Skeletal muscle tissue (tissue), 4 donors: ENCODE measurements around the gene PM20D1. TPM values are rescaled to one million over a fixed set of nuclear protein-coding genes. Genes with fewer than 3 reads are reported as not detected.

Experiments
- H3K27ac ChIP-seq: one replicate; pipeline ENCODE4 v1.7.0; 2013; ENCODE audit warnings: mild to moderate bottlenecking, low read depth, low read length, inconsistent platforms
- H3K27me3 ChIP-seq, 3 donors: one replicate each; pipeline ENCODE4 v1.7.0; 2013; ENCODE audit warnings: low read length in 3 of 3; ENCODE audit not compliant: control insufficient read depth in 3 of 3, insufficient read depth in 3 of 3
- H3K36me3 ChIP-seq, 3 donors: one replicate each; pipeline ENCODE4 v1.7.0; 2013; ENCODE audit warnings: low read length in 3 of 3; ENCODE audit not compliant: control insufficient read depth in 3 of 3, insufficient read depth in 3 of 3
- H3K4me1 ChIP-seq, 3 donors: one replicate each; pipeline ENCODE4 v1.7.0; 2013; ENCODE audit warnings: low read length in 3 of 3, mild to moderate bottlenecking in 3 of 3; ENCODE audit not compliant: control insufficient read depth in 3 of 3, insufficient read depth in 3 of 3
- H3K4me3 ChIP-seq, 3 donors: one replicate each; pipeline ENCODE4 v1.7.0; 2013; ENCODE audit warnings: low read length in 3 of 3
- H3K9ac ChIP-seq, 3 donors: one replicate each; pipeline ENCODE4 v1.7.0; 2013; ENCODE audit warnings: low read length in 3 of 3, mild to moderate bottlenecking in 3 of 3, moderate library complexity in 2 of 3, low read depth in 1 of 3
- H3K9me3 ChIP-seq, 3 donors: one replicate each; pipeline ENCODE4 v1.7.0; 2013; ENCODE audit warnings: low read length in 3 of 3; ENCODE audit not compliant: control insufficient read depth in 3 of 3
- total RNA-seq: library from RNA; depleted of rRNA; stranded (reverse); fragments of >200 nt; gene quantifications from one replicate; pipeline ENCODE4 v1.2.3, GENCODE V29; 2014
- donor health status: Osteomylitis.

Gene PM20D1
- total RNA-seq, 1 donor from 2014 or later = not detected

DNA sequence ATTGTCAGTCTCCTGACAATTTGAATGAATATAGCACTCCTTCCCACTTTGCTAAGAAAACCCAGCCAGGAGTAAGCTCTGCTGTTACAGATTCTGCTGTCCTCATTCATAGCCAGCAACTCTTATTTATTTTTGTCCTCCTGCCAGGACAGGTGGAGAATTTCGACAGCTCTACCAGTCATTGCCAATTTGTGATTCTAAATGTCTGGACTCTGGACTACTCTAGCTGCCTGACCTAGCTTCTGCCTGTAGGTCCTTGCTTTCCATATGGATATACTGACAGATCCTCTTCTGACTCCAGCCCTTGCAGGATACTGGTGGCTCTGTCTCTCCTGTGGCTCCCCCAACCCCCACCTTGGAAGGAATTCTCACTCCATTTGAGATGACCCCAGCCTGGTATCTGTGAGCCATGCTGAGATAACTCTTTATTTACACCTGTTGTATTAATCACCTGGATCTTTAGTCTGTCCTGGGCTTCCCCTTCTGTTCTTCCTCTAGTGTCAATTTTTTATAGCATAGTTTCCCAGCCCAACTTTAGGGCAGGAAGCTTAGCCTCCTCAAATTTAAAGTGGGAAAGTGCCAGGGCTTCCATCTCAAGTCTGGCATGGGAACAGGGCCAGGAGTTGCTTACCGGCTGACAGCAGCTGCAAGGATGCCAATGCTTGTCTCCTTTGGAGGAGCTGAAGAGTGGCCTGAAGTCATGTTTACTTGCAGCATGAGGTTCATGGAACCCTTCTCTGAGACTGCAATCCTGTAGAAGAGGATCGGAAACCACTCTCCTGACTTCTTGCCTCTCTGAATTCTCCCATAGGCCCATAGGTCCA lies 6.7 kb downstream of the PM20D1 start:
- no peak overlapping the region for H3K4me3 ChIP-seq
- no peak overlapping the region for H3K9ac ChIP-seq
- H3K36me3 ChIP-seq = peaks cover 0 to 4% (median 0%) of the 10 kb centered on the region in 3 donors
- H3K27ac ChIP-seq = no peak overlapping the region
- no peaks in the 10 kb centered on the region for H3K27me3 ChIP-seq
- peaks cover 17 to 24% (median 18%) of the 10 kb centered on the region in 3 donors for H3K4me1 ChIP-seq
- no peaks in the 10 kb centered on the region for H3K9me3 ChIP-seq

DNA sequence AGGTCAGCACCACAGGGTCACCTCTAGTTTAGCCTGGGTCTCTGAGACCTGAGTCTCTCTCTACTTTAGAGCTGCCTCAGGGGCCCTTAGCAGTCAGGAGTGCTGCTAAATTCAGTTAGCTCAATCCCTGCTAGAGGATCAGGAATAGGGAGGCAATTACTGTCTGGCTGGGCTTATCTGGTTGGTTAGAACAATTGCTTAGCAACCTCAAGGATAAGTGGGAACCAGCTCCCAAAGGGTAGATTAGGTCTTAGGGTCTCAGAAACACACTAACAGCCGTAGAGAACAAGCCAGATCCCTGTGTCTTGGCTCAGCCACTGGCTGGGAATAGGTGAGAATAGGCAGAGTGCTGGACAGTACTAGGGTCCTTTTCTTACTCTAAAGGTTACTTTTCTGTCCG lies 7.7 kb downstream of the PM20D1 start:
- Histone ChIP-seq H3K4me3 (no peak overlapping the region), H3K36me3 (peaks cover 0 to 4% (median 0%) of the 10 kb centered on the region in 3 donors), H3K9ac (no peak overlapping the region), H3K9me3 (no peaks in the 10 kb centered on the region), H3K27ac (no peak overlapping the region), H3K27me3 (no peaks in the 10 kb centered on the region), H3K4me1 (peaks cover 17 to 24% (median 18%) of the 10 kb centered on the region in 3 donors)

DNA sequence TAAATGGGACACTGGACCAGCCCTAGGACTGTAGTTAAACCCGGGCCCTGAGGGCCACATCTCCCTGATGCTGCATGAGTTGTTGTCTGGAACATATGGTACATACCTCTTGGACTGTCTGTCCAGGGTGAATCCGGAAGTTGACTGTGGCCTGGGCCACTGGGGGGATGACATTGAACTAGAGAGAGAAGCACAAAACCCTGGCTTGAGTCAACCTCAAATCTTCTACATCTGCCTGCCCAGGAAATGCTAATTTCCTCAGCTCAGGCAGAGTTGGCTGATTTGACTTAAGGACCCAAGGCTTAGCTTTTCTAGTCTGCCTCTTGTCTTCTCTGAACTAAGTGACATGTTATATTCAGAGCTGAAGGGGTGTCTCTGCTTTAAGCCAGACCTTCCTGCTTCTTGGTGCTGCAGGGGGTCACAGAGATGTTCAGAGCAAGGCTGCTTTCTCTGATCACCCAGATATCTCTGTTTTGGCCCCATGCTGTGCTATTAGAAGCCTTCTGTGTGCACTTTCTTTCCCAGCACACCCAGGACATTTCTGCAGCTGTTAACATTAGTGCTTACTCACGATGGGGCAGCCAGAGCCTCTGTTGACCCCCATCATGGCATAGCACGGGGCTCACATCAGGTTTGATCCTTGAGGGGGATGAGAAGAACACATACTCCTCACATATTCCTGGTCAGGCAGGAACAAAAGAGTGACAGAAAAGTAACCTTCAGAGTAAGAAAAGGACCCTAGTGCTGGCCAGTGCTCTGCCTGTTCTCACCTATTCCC lies 9.6 kb downstream of the PM20D1 start:
- Histone ChIP-seq H3K4me1 (peaks cover 17 to 24% (median 18%) of the 10 kb centered on the region in 3 donors), H3K27me3 (no peaks in the 10 kb centered on the region), H3K4me3 (no peak overlapping the region), H3K9me3 (no peaks in the 10 kb centered on the region), H3K36me3 (peaks cover 0 to 8% (median 0%) of the 10 kb centered on the region in 3 donors), H3K27ac (no peak overlapping the region), H3K9ac (no peak overlapping the region)

DNA sequence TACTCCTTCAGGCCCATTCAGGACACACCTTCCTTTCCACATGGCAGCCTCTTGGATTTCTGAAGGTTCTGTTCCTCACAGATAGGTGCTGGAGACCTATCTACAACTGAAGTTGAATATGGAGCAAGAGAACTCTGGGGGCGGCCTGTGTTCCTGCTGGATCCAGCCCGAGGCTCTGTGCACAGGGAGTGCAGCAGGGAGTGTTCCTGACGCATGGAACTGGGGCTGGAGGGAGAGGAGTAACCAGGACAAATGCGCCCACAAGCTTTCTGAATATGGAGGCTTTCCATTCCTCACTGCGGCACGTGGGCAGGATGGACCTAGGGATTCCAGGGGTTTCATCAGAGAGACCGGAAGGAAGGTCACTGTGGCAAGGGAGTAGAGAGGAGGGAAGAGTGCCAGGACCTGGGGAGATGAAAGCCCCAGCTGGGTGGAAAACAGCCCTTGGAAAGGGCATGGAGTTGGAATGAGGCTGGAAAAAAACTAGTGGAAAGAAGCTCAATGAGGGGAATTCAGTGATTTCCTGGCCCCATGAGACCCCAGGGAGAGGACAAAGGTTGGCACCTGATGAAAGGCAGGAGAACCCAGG lies 12.5 kb downstream of the PM20D1 start:
- H3K4me1 ChIP-seq = peaks cover under 1 to 13% (median 8%) of the 10 kb centered on the region in 3 donors
- H3K27ac ChIP-seq = no peak overlapping the region
- peaks cover 0 to 8% (median 0%) of the 10 kb centered on the region in 3 donors for H3K36me3 ChIP-seq
- H3K4me3 ChIP-seq = no peak overlapping the region
- no peaks in the 10 kb centered on the region for H3K9me3 ChIP-seq
- H3K27me3 ChIP-seq = no peaks in the 10 kb centered on the region
- no peak overlapping the region for H3K9ac ChIP-seq

DNA sequence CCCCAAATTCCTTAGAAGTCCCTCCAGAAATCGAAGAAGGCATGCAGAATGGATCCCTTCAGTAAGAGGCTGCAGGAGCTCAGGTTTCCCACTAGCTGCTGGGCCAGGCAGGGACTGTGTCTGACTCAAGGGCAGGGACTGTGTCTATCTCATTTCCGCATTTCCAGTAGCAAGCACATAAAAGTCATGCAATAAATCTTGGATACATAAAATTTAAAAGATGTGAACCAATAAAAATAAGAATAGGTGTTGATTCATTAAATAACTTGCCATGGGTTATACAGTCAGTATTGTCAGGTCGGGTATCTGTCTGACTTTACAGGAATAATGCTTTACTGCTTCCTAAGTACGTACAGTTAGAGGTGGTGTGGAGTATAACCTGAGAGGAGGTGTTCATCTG lies 15.2 kb downstream of the PM20D1 start:
- Histone ChIP-seq H3K27me3 (no peaks in the 10 kb centered on the region), H3K9ac (no peak overlapping the region), H3K9me3 (no peaks in the 10 kb centered on the region), H3K36me3 (peaks cover 0 to 8% (median 0%) of the 10 kb centered on the region in 3 donors), H3K4me1 (peaks cover 0 to 8% (median 5%) of the 10 kb centered on the region in 3 donors), H3K27ac (no peak overlapping the region), H3K4me3 (no peak overlapping the region)

DNA sequence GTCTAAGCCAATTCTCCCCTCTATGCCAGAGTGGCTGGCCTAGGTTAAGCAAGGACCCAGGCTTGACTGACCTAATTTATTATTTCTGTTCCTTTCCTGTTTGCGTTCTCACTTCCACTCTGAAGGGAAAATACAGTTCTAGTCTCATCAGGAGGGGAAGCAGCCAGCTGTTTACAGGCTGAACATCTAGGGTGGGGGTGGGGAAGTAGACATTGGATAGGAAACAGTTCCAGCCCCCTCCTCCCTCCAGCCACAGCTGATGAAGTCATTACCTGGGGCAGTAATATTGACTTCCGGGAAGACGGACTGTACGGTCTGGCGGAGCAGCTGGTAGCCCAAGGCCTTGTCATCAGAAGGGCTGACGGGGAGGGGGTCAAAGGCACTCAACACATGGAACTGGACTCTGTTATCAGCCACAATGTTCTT lies 17.6 kb downstream of the PM20D1 start:
- H3K9ac ChIP-seq = no peak overlapping the region
- H3K4me1 ChIP-seq = peaks cover 1 to 15% (median 11%) of the 10 kb centered on the region in 3 donors
- no peaks in the 10 kb centered on the region for H3K27me3 ChIP-seq
- H3K36me3 ChIP-seq = peaks cover 0 to 4% (median 0%) of the 10 kb centered on the region in 3 donors
- H3K4me3 ChIP-seq = no peak overlapping the region
- H3K9me3 ChIP-seq = no peaks in the 10 kb centered on the region
- no peak overlapping the region for H3K27ac ChIP-seq

DNA sequence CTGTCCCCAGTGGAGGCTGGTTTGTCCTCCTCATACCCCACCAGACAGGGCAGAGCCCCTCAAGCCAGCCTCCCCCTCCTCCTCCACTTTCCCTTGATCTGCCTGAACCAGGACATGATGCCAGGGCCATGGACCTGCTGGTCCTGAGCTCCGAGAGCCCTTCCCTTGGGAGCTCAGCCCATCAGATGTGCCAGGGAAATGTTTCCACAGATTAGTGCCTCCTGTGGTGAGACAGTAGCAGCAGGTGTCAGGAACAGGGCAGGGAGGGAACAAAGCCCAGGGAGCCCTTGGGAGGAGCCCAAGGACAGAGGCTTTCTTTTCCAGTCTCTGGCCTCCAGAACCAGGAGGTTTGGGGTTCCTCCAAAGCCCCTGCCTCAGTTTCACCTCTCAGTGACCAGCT lies 22.3 kb downstream of the PM20D1 start:
- H3K9me3 ChIP-seq = no peaks in the 10 kb centered on the region
- H3K36me3 ChIP-seq = no peaks in the 10 kb centered on the region
- H3K27ac ChIP-seq = no peak overlapping the region
- no peaks in the 10 kb centered on the region for H3K27me3 ChIP-seq
- H3K9ac ChIP-seq = no peak overlapping the region
- no peak overlapping the region for H3K4me3 ChIP-seq
- H3K4me1 ChIP-seq = peaks cover 10 to 20% (median 17%) of the 10 kb centered on the region in 3 donors

DNA sequence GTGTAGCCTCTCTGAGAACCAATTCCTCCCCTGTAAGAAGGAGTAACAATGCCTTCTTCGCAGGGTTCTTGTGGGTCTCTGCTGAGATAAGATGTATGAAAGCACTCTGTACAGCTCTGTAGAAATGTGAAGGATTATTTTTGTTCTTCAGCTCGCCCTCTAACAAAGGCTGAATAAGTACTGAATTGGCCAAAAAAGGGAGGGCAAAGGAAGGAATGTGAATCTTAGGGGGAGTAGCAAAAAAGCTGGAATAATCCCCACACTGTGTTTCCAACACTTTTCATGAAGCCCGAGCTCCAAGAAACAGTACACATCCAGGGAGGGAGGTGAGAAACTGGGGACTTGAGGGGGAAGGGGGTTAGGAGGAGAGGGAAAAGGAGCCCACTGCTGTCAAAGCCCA lies 22.9 kb downstream of the PM20D1 start:
- Histone ChIP-seq H3K4me1 (peaks cover 10 to 17% (median 16%) of the 10 kb centered on the region in 3 donors), H3K36me3 (no peaks in the 10 kb centered on the region), H3K27ac (no peak overlapping the region), H3K9me3 (no peaks in the 10 kb centered on the region), H3K9ac (no peak overlapping the region), H3K4me3 (no peak overlapping the region), H3K27me3 (no peaks in the 10 kb centered on the region)

DNA sequence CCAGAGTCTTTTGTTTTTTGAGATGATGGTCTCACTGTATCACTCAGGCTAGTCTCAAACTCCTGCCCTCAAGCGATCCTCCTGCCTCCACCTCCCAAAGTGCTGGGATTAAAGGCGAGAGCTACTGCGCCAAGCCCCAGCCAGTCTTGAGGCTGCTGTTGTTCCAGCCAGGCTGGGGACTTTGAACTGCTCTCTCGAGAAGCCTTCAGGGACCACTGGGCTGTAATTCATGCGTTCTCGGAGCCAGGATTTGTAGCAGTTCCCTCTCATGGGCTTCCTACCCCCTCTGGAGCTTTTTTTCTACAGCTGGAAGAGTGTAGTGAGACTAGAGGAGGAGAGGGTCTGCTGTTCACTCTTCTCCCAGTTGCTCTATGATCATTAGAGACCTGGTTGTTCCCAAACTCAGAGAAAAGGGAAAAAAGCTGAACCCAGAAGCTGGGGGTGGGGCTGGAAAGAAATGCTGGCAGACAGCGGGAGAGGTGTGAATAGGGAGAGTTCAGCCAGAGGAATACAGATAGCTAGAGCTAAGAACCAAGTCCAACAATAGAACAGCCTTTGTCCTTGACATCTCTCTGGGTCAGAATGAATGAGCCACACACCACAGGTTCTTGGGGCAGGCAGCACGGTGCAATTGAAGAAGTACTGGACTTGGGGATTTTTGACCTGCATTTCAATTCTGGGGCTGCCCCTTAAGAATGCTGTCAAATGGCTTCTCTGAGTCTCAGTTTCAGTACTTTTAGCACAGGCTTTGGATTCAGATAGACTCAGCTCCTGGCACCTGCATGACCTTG lies 23.7 kb downstream of the PM20D1 start:
- Histone ChIP-seq H3K9ac (no peak overlapping the region), H3K4me1 (peaks cover 10 to 17% (median 14%) of the 10 kb centered on the region in 3 donors), H3K36me3 (no peaks in the 10 kb centered on the region), H3K9me3 (no peaks in the 10 kb centered on the region), H3K27me3 (no peaks in the 10 kb centered on the region), H3K27ac (no peak overlapping the region), H3K4me3 (no peak overlapping the region)
